ENCODE data around the gene BTF3.
"Not testable (repeated sequence)": the region's sequence is repeated elsewhere in the genome, so short reads cannot be mapped to it uniquely, and the experiment has no call there.

Gene BTF3

DNA sequence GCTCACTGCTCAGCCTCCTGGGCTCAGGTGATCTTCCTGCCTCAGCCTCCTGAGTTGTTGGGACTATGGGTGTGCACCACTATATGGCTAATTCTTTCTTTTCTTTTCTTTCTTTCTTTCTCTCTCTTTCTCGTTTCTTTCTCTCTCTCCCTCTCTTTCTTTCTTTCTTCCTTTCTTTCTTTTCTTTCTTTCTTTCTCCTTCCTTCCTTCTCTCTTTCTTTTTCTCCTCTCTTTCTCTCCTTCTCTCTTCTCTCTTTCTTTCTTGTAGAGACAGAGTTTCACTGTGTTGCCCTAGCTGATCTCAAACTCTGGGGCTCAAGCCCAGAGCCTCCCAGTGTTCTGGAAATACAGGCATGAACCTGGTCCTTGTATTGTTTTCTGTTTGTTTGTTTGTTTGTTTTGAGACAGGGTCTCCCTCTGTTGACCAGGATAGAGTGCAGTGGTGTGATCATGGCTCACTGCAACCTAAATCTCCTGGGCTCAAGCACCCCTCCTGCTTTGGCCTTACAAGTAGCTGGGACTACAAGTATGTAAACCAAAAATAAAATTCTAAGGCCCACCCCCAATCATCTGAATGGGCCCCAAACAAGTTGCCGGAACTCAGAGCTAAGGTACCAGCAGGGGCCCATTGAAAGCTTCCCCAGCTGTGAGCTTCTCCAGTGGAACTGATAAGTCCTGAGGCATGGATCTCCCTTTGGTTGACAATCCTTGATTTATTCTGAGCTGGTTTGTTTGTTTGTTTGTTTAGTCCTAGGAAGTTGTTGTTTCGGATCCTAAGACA, 11.9 kb upstream of the BTF3 start:
- no peak for DNase-seq (ENCODE audit: low read depth in 2 of 2)

DNA sequence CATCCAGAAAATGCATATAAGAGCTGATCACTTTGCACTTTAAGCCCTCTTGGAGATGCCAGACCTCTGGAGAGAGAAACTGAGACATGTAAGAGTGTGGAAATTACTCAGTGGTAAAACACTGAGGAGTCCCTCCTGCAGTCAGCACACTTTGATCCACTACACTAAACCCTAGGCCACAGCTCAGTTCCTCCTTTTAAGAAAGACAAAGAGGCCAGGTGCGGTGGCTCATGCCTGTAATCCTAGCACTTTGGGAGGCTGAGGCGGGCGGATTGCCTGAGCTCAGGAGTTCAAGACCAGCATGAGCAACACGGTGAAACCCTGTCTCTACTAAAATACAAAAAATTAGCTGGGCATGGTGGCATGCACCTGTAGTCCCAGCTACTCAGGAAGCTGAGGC, 11.0 kb upstream of the BTF3 start:
- not testable (repeated sequence) for DNase-seq (ENCODE audit: low read depth in 2 of 2)

DNA sequence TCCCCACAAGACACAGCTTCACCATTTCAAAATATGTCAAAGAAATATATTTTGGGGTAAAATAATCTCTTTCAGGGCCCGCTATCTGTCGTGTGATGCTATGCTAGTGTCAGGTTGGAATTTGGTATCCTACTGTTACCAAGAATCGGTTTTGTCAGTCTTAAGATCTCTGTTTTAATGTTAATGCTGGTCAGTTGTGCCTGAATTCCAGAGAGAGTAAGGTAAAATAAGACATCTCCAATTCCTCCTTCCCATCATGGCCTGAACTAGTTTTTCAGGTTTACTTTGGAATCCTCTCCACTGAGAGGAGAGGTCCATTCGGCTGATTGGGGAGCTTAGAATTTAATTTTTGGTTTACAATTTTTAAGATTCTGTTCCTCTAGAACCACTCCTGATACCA, 10.4 kb upstream of the BTF3 start:
- no peak for DNase-seq (ENCODE audit: low read depth in 2 of 2)

DNA sequence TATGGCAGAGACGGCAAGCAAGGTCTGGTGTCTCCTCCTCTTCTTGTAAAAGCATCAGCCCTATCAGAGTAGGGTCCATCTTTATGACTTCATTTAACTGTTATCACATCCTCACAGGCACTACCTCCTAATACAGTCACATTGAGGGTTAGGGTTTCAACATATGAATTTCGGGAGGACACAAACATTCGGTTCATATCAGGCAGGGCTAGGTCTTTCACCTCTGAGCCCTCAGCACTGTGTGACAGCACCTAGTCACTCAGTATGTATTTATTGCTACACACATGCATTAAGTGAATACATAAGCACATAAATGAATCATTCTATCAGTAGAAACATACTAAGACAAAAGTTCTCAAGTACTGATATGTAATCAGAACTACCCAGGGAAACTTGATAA, 9.4 kb upstream of the BTF3 start:
- DNase-seq (ENCODE audit: low read depth in 2 of 2) = no peak

DNA sequence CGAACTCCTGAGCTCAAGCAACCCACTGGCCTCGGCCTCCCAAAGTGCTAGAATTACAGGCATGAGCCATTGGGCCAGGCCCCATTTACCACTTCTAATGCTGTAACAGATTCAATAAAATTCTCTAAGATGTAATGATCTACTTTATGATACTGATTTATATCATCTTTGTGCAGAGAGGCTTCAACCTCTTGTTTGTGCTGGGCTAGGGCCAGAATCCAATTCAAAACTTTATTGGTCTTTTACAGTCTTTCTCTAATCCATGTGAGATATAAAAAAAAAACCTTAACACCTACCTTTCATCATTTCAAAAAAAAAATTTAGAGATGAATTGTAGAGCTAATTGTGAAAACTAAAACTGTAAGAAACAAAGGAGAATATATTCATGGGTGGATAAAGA, 8.2 kb upstream of the BTF3 start:
- DNase-seq (ENCODE audit: low read depth in 2 of 2) = no peak

DNA sequence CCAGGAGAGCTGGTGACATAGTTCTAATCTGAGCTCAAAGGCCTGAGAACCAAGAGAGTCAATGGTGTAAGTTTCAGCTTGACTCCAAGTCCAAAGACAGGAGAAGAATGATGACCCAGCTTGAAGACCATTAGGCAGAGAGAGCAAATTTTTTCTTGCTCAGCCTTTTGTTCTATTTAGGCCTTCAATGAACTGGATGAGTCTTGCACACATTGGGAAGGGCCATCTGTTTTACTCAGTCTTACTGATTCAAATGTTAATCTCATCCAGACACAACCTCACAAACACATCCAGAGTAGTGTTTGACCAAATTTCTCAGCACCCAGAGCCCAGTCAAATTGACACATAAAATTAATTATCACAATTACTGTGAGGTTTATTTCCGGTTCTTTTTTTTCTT, 7.1 kb upstream of the BTF3 start:
- DNase-seq (ENCODE audit: low read depth in 2 of 2) = no peak

- no peak for DNase-seq (ENCODE audit: low read depth in 2 of 2)
Measured at GRCh38 chr5:73493421-73493820, 4.8 kb upstream of the BTF3 start.

GRCh38 chr5:73494721-73495120, 3.5 kb upstream of the BTF3 start:
- DNase-seq (ENCODE audit: low read depth in 2 of 2) = no peak

DNA sequence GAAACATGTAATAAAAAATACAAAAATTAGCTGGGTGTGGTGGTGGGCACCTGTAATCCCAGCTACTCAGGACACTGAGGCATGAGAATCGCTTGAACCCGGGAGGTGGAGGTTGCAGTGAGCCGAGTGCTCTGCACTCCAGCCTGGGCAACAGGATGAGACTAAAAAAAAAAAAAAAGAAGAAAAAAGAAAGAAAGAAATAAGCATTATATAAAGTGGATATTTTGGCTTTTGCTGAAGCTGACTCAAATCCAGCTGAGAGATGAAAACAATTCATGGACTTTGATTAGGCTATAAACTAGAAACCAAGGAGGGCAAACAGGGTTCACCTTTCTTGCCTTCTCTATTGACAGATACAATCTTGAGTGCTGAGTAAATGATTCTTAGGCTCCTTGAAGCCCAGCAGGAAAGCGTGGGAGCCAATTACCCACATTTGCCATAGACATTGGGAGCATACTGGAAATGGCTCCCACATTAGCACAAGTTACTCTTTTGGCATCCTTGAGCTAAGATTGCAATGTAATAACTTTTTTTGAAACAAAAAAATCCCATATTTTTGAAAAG, 2.4 kb upstream of the BTF3 start:
- DNase-seq (ENCODE audit: low read depth in 2 of 2) = no peak

DNA sequence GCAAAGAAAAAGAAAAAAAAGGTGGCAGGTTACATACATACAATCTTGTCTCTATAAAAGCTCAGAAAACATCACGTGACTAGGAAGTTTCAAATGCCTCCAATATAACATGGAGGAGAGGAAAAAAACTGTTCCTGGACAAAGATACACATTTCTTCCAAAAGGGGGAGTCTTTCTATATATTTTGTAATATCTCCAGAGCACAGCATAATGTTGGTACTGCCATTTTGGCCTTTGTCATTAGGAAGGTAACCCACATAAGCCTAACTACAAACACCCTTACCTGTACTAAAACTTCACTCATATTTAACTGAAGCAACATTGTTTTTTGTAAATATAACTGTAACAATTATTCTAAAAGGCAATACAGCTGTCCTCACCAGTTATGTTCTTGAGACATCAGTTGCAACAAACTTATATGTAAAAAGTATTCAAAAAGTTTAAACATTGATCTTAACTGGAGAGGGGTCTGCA, 1.2 kb upstream of the BTF3 start:
- no peak for DNase-seq (ENCODE audit: low read depth in 2 of 2)

- DNase-seq (ENCODE audit: low read depth in 2 of 2) = no peak
Measured at GRCh38 chr5:73497497-73498056, 665 bp upstream of the BTF3 start.

DNA sequence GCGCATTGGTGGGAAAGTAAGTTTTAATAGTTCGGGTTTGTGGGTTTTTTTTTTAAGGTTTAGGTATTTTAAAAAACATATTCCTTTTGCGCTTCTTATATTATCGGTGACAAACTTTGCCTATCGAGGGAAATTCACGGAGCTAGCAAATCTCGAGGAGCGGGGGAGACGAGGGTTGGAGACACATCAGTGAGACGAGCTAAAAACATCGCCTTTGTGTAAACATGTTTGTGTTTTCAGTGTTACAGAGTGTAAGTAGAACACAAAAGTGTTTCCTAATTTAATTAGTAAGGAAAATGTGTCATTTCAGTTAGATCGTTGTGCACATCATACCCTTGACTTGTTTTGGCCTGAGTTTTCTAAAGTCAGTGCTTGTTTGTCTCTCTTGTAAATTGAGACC, 945 bp downstream of the BTF3 start:
- no peak for DNase-seq (ENCODE audit: low read depth in 2 of 2)

- DNase-seq (ENCODE audit: low read depth in 2 of 2) = no peak
Measured at GRCh38 chr5:73499756-73500155, 1.5 kb downstream of the BTF3 start.

GRCh38 chr5:73501406-73501805, 3.2 kb downstream of the BTF3 start:
- no peak for DNase-seq (ENCODE audit: low read depth in 2 of 2)

DNA sequence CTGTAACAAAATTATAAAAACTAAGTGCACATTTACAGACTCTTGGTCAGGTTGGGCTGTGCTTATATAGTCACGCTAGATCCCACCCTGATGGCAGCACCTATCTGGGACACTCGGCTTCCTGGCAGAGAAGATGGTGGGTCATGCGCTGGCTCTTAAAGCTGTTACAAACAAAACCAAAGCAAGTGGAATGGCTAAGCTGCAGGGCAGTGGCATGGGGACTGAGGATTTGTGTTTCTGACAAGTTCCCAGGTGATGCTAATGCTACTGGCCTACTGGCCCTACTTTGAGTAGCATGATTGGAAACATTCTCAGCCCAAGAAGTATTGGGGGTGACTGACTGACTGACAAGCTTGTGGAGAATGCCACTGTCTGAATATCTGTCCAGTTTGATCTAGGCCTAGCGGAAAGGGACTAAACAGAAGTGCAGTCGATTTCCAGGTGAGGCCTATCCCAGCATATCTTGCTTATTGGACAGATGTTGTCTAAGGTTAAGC, 8.3 kb downstream of the BTF3 start:
- DNase-seq (ENCODE audit: low read depth in 2 of 2) = no peak

GRCh38 chr5:73507062-73507461, 8.8 kb downstream of the BTF3 start:
- no peak for DNase-seq (ENCODE audit: low read depth in 2 of 2)

DNA sequence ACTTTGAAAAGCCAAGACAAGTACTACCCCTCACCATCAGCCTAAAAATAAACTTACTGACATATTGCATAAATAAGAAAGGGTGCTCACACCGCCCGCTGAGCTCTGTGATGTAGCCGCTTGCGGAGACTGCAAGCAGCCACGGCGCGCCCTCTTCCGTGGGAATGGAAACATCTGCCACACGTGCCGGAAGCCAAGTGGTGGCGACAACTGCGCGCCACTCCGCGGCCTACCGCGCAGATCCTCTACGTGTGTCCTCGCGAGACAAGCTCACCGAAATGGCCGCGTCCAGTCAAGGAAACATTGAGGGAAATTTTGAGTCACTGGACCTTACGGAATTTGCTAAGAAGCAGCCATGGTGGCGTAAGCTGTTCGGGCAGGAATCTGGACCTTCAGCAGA, 10.3 kb downstream of the BTF3 start:
- DNase-seq (ENCODE audit: low read depth in 2 of 2) = not testable (repeated sequence)

GRCh38 chr5:73513996-73514395, 15.8 kb downstream of the BTF3 start:
- DNase-seq (ENCODE audit: low read depth in 2 of 2) = no peak

GRCh38 chr5:73514418-73514817, 16.2 kb downstream of the BTF3 start:
- no peak for DNase-seq (ENCODE audit: low read depth in 2 of 2)

DNA sequence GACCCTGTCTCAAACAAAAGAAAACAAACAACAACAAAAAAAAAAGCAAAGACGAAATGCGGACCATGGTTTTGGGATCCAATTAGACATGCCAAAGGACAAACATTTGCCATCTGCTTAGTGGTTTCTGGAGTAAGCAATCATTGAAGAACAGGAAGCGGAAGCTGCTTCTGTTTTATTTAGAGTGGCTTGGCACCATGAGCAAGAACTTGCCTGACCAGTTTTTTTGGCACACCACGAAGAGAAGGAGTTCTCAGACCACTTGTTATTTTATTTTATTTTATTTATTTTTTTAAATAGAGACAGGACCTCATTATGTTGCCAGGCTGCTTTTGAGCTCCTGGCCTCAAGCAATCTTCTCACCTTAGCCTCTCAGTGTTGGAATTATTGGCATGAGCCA, 17.0 kb downstream of the BTF3 start:
- no peak for DNase-seq (ENCODE audit: low read depth in 2 of 2)

DNA sequence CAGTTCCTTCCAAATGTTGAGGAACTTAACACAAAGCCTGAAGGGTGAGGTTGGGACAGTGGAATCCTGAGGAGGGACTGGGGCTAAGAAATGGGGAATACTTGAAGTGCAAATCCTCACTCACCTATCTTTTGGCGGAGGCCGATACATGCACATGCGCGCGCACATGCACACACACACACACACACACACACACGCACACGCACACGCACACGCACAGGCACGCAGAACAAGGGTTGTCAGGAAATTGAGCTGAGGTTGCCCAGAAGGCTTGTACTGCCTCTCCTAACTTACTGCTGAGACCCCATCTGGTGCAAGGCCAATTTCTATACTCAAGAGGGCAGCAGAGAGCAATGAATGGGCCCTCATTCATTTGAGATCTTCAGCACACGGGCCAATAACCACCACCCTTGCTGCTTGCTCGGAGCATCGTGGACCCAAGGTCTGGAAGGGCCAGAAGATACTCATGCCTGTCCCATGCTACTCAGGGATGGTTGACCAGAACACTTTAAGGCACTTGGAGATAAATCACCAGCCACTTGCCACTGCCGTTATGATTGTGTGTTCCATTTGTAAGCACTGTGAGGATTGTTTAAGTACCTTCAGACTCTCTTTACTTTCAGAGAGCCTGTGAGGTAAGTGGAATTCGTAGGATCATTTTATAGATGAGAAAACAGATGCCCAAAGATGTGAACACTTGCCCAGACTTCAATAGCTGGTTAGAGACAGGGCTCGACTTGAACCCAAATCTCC, 21.5 kb downstream of the BTF3 start:
- peak; percentile 14 to 26 for DNase-seq (ENCODE audit: low read depth in 2 of 2)

DNA sequence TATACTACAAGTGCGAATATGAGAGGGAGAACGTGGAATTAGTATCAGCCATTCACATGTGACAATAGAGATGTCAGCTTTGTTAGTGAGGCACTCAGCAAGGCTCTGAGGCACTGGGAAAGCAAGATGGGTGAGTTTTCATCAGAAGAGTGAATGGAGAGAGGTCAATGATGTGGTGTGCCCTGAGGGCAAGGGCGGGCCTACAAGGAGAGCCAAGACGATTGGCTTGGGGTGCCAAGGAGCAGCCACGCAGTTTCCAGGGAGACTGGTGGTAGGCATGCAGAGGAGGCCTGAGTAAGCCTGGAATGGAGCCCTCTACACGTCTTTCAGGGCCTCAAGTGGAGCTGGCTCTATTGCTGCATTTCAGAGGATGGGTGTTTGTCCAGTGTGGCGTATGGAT, 24.7 kb downstream of the BTF3 start:
- no peak for DNase-seq (ENCODE audit: low read depth in 2 of 2)

Data from activated CD8-positive, alpha-beta memory T cell treated with anti-CD3 and anti-CD28 coated beads for 4 hours (primary cell).